Ascending aorta (tissue), 2 donors: ENCODE measurements around the gene HIPK2. TPM values are rescaled to one million over a fixed set of nuclear protein-coding genes. Genes with fewer than 3 reads are reported as not detected.
"Not testable (repeated sequence)": the region's sequence is repeated elsewhere in the genome, so short reads cannot be mapped to it uniquely, and the experiment has no call there.

Experiments
- DNase-seq, 2 donors: peaks; one replicate each; pipeline ENCODE4 v3.0.0-alpha.2; 2019; ENCODE audit warnings: low spot score in 2 of 2
- H3K27ac ChIP-seq, 2 donors: fragments of 200-600 bp; sonication (generic); one replicate each; pipeline ENCODE4 v1.5.1; 2016 to 2017; ENCODE audit warnings: mild to moderate bottlenecking in 1 of 2
- H3K27me3 ChIP-seq: fragments of 200-600 bp; sonication (generic); one replicate; pipeline ENCODE4 v1.5.1; 2017
- H3K36me3 ChIP-seq, 2 donors: fragments of 200-600 bp; sonication (generic); one replicate each; pipeline ENCODE4 v1.5.1; 2016
- H3K4me1 ChIP-seq, 2 donors: fragments of 200-600 bp; sonication (generic); one replicate each; pipeline ENCODE4 v1.5.1; 2016 to 2017; ENCODE audit warnings: mild to moderate bottlenecking in 1 of 2
- H3K4me3 ChIP-seq, 2 donors: fragments of 200-600 bp; sonication (generic); one replicate each; pipeline ENCODE4 v1.5.1; 2016 to 2017; ENCODE audit warnings: mild to moderate bottlenecking in 1 of 2
- H3K9me3 ChIP-seq, 2 donors: fragments of 200-600 bp; sonication (generic); one replicate each; pipeline ENCODE4 v1.5.1; 2016
- CTCF ChIP-seq, 3 experiments: fragments of 200-600 bp in 2 of 3; fragments of 450-650 bp in 1 of 3; sonication (generic) in 2 of 3; IDR thresholded peaks; one replicate each; pipeline ENCODE4 v1.5.1; 2016 to 2019; ENCODE audit warnings: antibody characterized with exemption in 3 of 3, mild to moderate bottlenecking in 1 of 3, moderate library complexity in 1 of 3
- intact Hi-C: fragments of 100-400 bp; cut with DNase I; formaldehyde crosslinking; loops from one replicate; pipeline ENCODE4 v1.15.1; 2023
- total RNA-seq: library from RNA; depleted of rRNA; stranded (reverse); fragments of >200 nt; gene quantifications from one replicate; pipeline ENCODE4 v1.1.0, GENCODE V29; 2016

Gene HIPK2
- total RNA-seq, 1 donor from 2014 or later = 53.9 TPM

- no peak for TF ChIP-seq CTCF (IDR thresholded peaks at IDR 0.05)
- H3K9me3 ChIP-seq = no peaks in the 10 kb centered on the region
- H3K27me3 ChIP-seq = no peaks in the 10 kb centered on the region
- intact Hi-C loops = no loop called here
- no peak overlapping the region for H3K4me3 ChIP-seq
- no peaks in the 10 kb centered on the region for H3K4me1 ChIP-seq
- peaks cover 59 to 90% of the 10 kb centered on the region in 2 donors for H3K36me3 ChIP-seq
- no peak overlapping the region for H3K27ac ChIP-seq
- no peak for DNase-seq
Measured at GRCh38 chr7:139613971-139614411, 163.8 kb downstream of the HIPK2 start.

GRCh38 chr7:139611556-139611955 is 166.2 kb downstream of the HIPK2 start:
- H3K27me3 ChIP-seq, H3K27ac ChIP-seq, H3K9me3 ChIP-seq, H3K4me1 ChIP-seq, intact Hi-C loops, H3K4me3 ChIP-seq, DNase-seq: not testable (repeated sequence)
- H3K36me3 ChIP-seq = peaks cover 49 to 75% of the 10 kb centered on the region in 2 donors

- no peak overlapping the region for H3K27ac ChIP-seq
- TF ChIP-seq CTCF (IDR thresholded peaks at IDR 0.05) = no peak
Measured at GRCh38 chr7:139610595-139610994, 167.2 kb downstream of the HIPK2 start.

GRCh38 chr7:139603896-139604295 is 173.9 kb downstream of the HIPK2 start:
- no peak for TF ChIP-seq CTCF (IDR thresholded peaks at IDR 0.05)
- no peaks in the 10 kb centered on the region for H3K27me3 ChIP-seq
- DNase-seq = no peak
- no peak overlapping the region for H3K4me3 ChIP-seq
- intact Hi-C loops = loop anchor here (5.0 kb wide), 1 partner anchor 398 kb away; no protein-coding TSS in a partner anchor
- H3K9me3 ChIP-seq = no peaks in the 10 kb centered on the region
- no peak overlapping the region for H3K27ac ChIP-seq
- H3K4me1 ChIP-seq = no peaks in the 10 kb centered on the region
- peaks cover 43 to 65% of the 10 kb centered on the region in 2 donors for H3K36me3 ChIP-seq

More at GRCh38 chr7:139610595-139610994, 167.2 kb downstream of the HIPK2 start:
- no peaks in the 10 kb centered on the region for H3K27me3 ChIP-seq
- no peaks in the 10 kb centered on the region for H3K9me3 ChIP-seq
- DNase-seq = no peak
- H3K36me3 ChIP-seq = peaks cover 39 to 67% of the 10 kb centered on the region in 2 donors
- H3K4me3 ChIP-seq = no peak overlapping the region
- H3K4me1 ChIP-seq = no peaks in the 10 kb centered on the region
- intact Hi-C loops = no loop called here

GRCh38 chr7:139603282-139603681 is 174.5 kb downstream of the HIPK2 start:
- Histone ChIP-seq H3K4me1 (no peaks in the 10 kb centered on the region), H3K27ac (no peak overlapping the region), H3K9me3 (no peaks in the 10 kb centered on the region), H3K4me3 (no peak overlapping the region), H3K27me3 (no peaks in the 10 kb centered on the region), H3K36me3 (peaks cover 48 to 71% of the 10 kb centered on the region in 2 donors)
- no peak for TF ChIP-seq CTCF (IDR thresholded peaks at IDR 0.05)
- intact Hi-C loops = loop anchor here (5.0 kb wide), 1 partner anchor 399 kb away; no protein-coding TSS in a partner anchor
- no peak for DNase-seq

- TF ChIP-seq CTCF (IDR thresholded peaks at IDR 0.05) = peak in 2 of 3 experiments; percentile 36 to 55
- intact Hi-C loops = loop anchor here (5.0 kb wide), 1 partner anchor 400 kb away; no protein-coding TSS in a partner anchor
Measured at GRCh38 chr7:139602143-139602722, 175.6 kb downstream of the HIPK2 start.

More at GRCh38 chr7:139602143-139602722, 175.6 kb downstream of the HIPK2 start:
- H3K4me3 ChIP-seq = no peak overlapping the region
- no peak overlapping the region for H3K27ac ChIP-seq
- no peaks in the 10 kb centered on the region for H3K4me1 ChIP-seq
- peaks cover 52 to 75% of the 10 kb centered on the region in 2 donors for H3K36me3 ChIP-seq
- no peak for DNase-seq
- H3K27me3 ChIP-seq = no peaks in the 10 kb centered on the region
- H3K9me3 ChIP-seq = no peaks in the 10 kb centered on the region
